ENCODE results near the gene SMG7.

SMG7 gene

DNA sequence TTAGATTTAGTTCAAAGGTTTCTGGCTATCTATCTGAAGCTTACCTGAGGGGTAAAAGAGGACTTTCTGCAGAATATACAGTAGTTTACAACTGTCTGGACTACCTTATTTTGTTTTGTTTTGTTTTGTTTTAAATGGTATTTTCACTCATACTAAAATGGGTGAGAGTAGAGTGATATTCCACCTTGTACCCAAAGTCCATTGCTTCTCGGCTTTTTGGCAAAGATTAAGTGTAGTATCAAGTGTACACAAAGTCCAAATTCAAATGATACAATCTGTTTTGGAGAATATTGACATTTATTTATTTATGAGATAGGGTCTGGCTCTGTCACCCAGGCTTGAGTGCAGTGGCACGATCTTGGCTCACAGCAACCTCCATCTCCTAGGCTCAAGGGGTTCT is 11.7 kb upstream of the SMG7 start:
- no peak for DNase-seq (ENCODE audit: low read depth)
- no peak overlapping the region for H3K4me3 ChIP-seq (ENCODE audit: low read depth, low read length)
- TF ChIP-seq, protein P1, sequence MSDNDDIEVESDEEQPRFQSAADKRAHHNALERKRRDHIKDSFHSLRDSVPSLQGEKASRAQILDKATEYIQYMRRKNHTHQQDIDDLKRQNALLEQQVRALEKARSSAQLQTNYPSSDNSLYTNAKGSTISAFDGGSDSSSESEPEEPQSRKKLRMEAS (IDR thresholded peaks at IDR 0.05; ENCODE audit: low read depth, low read length) = no peak
- TF ChIP-seq CTCF (IDR thresholded peaks at IDR 0.05; ENCODE audit: low read depth, low read length) = no peak
- TF ChIP-seq MYC (IDR thresholded peaks at IDR 0.05; ENCODE audit: low read depth, low read length) = no peak
- TF ChIP-seq POLR2A (IDR thresholded peaks at IDR 0.05; ENCODE audit: extremely low read depth, insufficient read length) = no peak

DNA sequence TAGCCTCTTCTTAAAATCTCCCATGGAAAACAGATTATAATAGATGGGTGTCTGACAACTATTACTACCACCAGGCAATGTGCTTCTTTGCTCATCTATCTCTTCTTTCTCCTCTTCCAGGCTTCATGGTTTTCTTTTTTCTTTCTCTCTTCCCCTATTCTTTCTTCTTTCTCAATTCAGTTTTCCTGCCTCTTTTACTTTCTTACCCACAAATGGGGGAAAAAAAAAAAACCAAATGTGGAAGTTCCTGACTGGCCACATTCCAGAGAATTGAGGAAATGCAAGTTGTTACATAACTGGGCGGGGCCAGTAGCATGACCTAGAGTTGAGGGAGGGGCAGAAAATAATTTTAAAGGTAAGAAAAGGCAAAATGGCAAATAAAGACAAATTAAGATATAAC is 10.9 kb upstream of the SMG7 start:
- DNase-seq (ENCODE audit: low read depth) = peak; percentile 64
- no peak overlapping the region for H3K4me3 ChIP-seq (ENCODE audit: low read depth, low read length)
- TF ChIP-seq MYC (IDR thresholded peaks at IDR 0.05; ENCODE audit: low read depth, low read length) = no peak
- TF ChIP-seq, protein P1 (IDR thresholded peaks at IDR 0.05; ENCODE audit: low read depth, low read length) = no peak
- no peak for TF ChIP-seq POLR2A (IDR thresholded peaks at IDR 0.05; ENCODE audit: extremely low read depth, insufficient read length)
- no peak for TF ChIP-seq CTCF (IDR thresholded peaks at IDR 0.05; ENCODE audit: low read depth, low read length)

DNA sequence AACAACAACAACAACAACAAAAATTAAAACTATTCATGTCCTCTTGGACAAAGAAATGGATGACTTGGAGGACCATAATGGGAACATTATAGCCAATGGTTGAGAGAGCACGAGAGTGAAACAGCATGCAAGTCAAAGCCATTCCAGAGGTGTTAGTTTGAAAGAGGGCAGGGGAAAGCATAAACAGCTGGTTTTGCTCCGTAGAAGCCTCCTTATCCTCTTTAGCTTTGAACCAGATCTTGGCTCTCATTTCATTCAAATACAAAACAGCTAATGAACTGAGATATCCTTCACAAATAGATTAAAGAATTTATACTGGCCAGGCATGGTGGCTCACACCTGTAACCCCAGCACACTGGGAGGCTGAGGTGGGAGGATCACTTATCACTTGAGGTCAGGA is 8.7 kb upstream of the SMG7 start:
- no peak for DNase-seq (ENCODE audit: low read depth)
- no peak for TF ChIP-seq CTCF (IDR thresholded peaks at IDR 0.05; ENCODE audit: low read depth, low read length)
- TF ChIP-seq MYC (IDR thresholded peaks at IDR 0.05; ENCODE audit: low read depth, low read length) = no peak
- TF ChIP-seq, protein P1 (IDR thresholded peaks at IDR 0.05; ENCODE audit: low read depth, low read length) = no peak
- no peak for TF ChIP-seq POLR2A (IDR thresholded peaks at IDR 0.05; ENCODE audit: extremely low read depth, insufficient read length)

DNA sequence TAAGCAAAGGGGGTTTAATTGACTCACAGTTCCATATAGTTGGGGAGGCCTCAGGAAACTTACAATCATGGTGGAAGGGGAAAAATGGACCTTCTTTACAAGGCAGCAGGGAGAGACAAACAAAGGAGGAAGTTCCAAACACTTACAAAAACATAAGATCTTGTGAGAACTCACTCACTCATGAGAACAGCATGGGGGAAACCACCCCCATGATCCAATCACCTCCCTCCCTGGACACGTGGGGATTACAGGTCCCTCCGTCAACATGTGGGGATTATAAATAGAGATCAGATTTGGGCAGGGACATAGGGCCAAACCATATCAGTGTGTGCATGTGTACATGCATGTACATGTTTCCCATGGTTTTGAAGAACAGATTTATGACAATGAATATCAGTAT is 5.5 kb upstream of the SMG7 start:
- no peak overlapping the region for H3K4me3 ChIP-seq (ENCODE audit: low read depth, low read length)
- TF ChIP-seq CTCF (IDR thresholded peaks at IDR 0.05; ENCODE audit: low read depth, low read length) = no peak
- TF ChIP-seq POLR2A (IDR thresholded peaks at IDR 0.05; ENCODE audit: extremely low read depth, insufficient read length) = no peak
- TF ChIP-seq, protein P1 (IDR thresholded peaks at IDR 0.05; ENCODE audit: low read depth, low read length) = no peak
- no peak for TF ChIP-seq MYC (IDR thresholded peaks at IDR 0.05; ENCODE audit: low read depth, low read length)
- no peak for DNase-seq (ENCODE audit: low read depth)

More for the DNA sequence above, 8.7 kb upstream of the SMG7 start:
- no peak overlapping the region for H3K4me3 ChIP-seq (ENCODE audit: low read depth, low read length)

GRCh38 chr1:183467687-183468086 is 4.6 kb upstream of the SMG7 start:
- H3K4me3 ChIP-seq (ENCODE audit: low read depth, low read length) = no peak overlapping the region
- DNase-seq (ENCODE audit: low read depth) = no peak
- TF ChIP-seq POLR2A (IDR thresholded peaks at IDR 0.05; ENCODE audit: extremely low read depth, insufficient read length) (no peak), CTCF (IDR thresholded peaks at IDR 0.05; ENCODE audit: low read depth, low read length) (no peak), MYC (IDR thresholded peaks at IDR 0.05; ENCODE audit: low read depth, low read length) (no peak)
- TF ChIP-seq, protein P1 (IDR thresholded peaks at IDR 0.05; ENCODE audit: low read depth, low read length) = no peak

Measured in NB4 (cell line).